NT2/D1 (cell line): ENCODE measurements around the gene XPR1.

Source experiments
- SUZ12 ChIP-seq: IDR thresholded peaks from 2 replicates; pipeline ENCODE4 v1.6.1; 2011; ENCODE audit not compliant: insufficient read length, insufficient read depth; ENCODE audit errors: extremely low read depth
- YY1 ChIP-seq: IDR thresholded peaks from 2 replicates; pipeline ENCODE4 v1.6.1; 2011; ENCODE audit not compliant: insufficient read length, insufficient read depth
- ZNF274 ChIP-seq: IDR thresholded peaks from 2 replicates; pipeline ENCODE4 v1.6.1; 2011; ENCODE audit warnings: mild to moderate bottlenecking, low read depth, low read length

DNA sequence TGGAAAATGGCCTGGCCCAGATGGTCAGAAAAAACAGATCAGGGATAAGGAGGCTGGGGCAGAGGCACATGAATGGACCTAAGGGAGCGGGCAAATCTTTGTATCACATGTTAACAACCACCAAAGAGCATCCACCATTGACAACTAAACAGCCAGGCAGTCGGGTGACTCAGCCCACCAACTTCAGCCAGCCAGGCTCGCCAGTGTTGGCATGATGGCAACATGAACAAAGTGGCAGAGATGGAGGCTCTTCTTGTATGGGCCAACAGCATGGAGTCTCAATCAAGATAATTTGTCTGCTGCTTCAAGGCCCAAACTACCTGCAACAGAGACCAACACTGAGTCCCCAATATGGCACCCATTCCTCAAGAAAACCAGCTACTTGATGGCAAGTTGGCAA lies 264.3 kb downstream of the XPR1 start:
- TF ChIP-seq ZNF274 (no peak), SUZ12 (no peak), YY1 (no peak)
